ENCODE results near the gene PADI6.

DNA sequence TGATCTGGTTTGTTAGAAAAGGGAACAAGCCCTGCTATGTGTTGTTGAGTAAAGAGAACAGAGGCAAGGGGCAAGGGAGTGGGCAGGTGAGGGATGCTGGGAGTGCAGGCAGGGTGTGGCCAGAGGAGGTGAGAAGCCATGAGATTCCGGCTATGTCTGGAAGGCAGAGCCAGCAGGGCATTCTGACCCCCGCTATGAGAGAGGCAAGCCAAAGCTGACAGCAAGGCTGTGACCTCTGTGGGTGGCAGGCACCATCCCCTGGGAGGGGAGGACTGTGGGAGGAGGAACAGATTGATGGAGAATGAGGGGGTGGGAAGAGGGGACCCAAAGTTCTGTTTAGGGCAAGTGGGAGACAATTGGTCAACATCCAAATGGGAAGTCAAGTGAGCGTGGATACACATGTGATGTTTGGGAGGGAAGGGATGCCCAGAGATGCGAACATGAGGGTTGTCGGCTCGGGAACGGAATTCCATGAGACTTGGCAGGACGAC, 19.5 kb upstream of the PADI6 start:
- TF ChIP-seq, protein P1, sequence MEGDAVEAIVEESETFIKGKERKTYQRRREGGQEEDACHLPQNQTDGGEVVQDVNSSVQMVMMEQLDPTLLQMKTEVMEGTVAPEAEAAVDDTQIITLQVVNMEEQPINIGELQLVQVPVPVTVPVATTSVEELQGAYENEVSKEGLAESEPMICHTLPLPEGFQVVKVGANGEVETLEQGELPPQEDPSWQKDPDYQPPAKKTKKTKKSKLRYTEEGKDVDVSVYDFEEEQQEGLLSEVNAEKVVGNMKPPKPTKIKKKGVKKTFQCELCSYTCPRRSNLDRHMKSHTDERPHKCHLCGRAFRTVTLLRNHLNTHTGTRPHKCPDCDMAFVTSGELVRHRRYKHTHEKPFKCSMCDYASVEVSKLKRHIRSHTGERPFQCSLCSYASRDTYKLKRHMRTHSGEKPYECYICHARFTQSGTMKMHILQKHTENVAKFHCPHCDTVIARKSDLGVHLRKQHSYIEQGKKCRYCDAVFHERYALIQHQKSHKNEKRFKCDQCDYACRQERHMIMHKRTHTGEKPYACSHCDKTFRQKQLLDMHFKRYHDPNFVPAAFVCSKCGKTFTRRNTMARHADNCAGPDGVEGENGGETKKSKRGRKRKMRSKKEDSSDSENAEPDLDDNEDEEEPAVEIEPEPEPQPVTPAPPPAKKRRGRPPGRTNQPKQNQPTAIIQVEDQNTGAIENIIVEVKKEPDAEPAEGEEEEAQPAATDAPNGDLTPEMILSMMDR (IDR thresholded peaks at IDR 0.05; ENCODE audit: poor library complexity) = no peak
- TF ChIP-seq EZH2 (IDR thresholded peaks at IDR 0.05; ENCODE audit: borderline replicate concordance) (no peak), EZH2phosphoT487 (IDR thresholded peaks at IDR 0.05; ENCODE audit: low read depth, severe bottlenecking, unreplicated experiment) (no peak)

All from hepatocyte (in vitro differentiated cells).